Osteocyte (in vitro differentiated cells): Measurements from ENCODE around the gene FAM111A. TPM values are rescaled to one million over a fixed set of nuclear protein-coding genes. Genes with fewer than 3 reads are reported as not detected.

Source experiments
- DNase-seq: peaks from one replicate; pipeline ENCODE4 v3.0.0; 2021; ENCODE audit warnings: mixed read lengths; ENCODE audit not compliant: unreplicated experiment; ENCODE audit errors: extremely low spot score
- H3K27ac Mint-ChIP-seq: one replicate; pipeline ENCODE4 v1.8.0; 2021; ENCODE audit warnings: mild to moderate bottlenecking, mixed read lengths; ENCODE audit not compliant: unreplicated experiment
- H3K27me3 Mint-ChIP-seq: one replicate; pipeline ENCODE4 v1.8.0; 2021; ENCODE audit warnings: mixed read lengths; ENCODE audit not compliant: unreplicated experiment
- H3K36me3 Mint-ChIP-seq: one replicate; pipeline ENCODE4 v1.8.0; 2021; ENCODE audit warnings: mixed read lengths; ENCODE audit not compliant: unreplicated experiment
- H3K4me1 Mint-ChIP-seq: one replicate; pipeline ENCODE4 v1.8.0; 2021; ENCODE audit warnings: mixed read lengths; ENCODE audit not compliant: unreplicated experiment
- H3K4me3 Mint-ChIP-seq: one replicate; pipeline ENCODE4 v1.8.0; 2021; ENCODE audit warnings: mild to moderate bottlenecking, moderate library complexity, mixed read lengths; ENCODE audit not compliant: unreplicated experiment
- H3K9me3 Mint-ChIP-seq: one replicate; pipeline ENCODE4 v1.8.0; 2021; ENCODE audit warnings: mixed read lengths; ENCODE audit not compliant: unreplicated experiment
- total RNA-seq: library from RNA; stranded (reverse); gene quantifications from 2 replicates; pipeline ENCODE4 v1.2.1, GENCODE V29; 2021
- TF ChIP-seq, protein P1 (sequence below): fragments of 200-600 bp; sonication (generic); IDR thresholded peaks from 2 replicates; pipeline ENCODE4 v1.5.0; 2021; ENCODE audit warnings: antibody characterized with exemption, mild to moderate bottlenecking, moderate library complexity

Gene FAM111A
- total RNA-seq, 1 donor from 2014 or later: 43.0 TPM

GRCh38 chr11:59185386-59185945, 42.8 kb downstream of the FAM111A start:
- H3K4me1 Mint-ChIP-seq: no peaks in the 10 kb centered on the region
- no peaks in the 10 kb centered on the region for H3K36me3 Mint-ChIP-seq
- H3K4me3 Mint-ChIP-seq: no peak overlapping the region
- peak; percentile 48 for DNase-seq
- TF ChIP-seq, protein P1, sequence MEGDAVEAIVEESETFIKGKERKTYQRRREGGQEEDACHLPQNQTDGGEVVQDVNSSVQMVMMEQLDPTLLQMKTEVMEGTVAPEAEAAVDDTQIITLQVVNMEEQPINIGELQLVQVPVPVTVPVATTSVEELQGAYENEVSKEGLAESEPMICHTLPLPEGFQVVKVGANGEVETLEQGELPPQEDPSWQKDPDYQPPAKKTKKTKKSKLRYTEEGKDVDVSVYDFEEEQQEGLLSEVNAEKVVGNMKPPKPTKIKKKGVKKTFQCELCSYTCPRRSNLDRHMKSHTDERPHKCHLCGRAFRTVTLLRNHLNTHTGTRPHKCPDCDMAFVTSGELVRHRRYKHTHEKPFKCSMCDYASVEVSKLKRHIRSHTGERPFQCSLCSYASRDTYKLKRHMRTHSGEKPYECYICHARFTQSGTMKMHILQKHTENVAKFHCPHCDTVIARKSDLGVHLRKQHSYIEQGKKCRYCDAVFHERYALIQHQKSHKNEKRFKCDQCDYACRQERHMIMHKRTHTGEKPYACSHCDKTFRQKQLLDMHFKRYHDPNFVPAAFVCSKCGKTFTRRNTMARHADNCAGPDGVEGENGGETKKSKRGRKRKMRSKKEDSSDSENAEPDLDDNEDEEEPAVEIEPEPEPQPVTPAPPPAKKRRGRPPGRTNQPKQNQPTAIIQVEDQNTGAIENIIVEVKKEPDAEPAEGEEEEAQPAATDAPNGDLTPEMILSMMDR: no peak
- no peaks in the 10 kb centered on the region for H3K9me3 Mint-ChIP-seq
- H3K27ac Mint-ChIP-seq: no peak overlapping the region
- peaks cover 5% of the 10 kb centered on the region for H3K27me3 Mint-ChIP-seq

DNA sequence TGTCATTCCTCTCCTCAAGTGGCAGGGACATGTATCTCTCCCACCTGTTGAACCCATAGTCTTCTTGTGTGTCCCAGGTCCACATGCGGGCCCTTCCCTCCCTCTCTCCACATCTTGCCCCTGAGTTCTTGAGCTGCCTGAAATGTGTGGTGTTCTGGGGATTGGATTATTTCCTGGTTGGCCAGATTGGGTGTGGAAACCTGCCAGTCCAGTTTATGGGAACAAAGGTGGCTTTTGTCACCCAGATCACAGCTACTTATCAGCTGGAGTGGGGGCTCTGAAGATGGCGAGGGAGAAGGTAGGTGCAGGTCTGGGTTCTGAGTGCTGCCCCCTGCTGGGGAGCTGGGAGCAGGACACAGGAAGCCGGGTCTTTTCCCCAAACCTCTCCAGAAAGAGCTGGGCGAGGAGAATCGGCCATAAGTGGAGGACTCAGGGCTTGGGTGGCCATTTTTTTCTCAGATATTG, 43.5 kb downstream of the FAM111A start:
- Mint-ChIP-seq H3K4me3 (no peak overlapping the region), H3K4me1 (no peaks in the 10 kb centered on the region), H3K36me3 (no peaks in the 10 kb centered on the region), H3K9me3 (no peaks in the 10 kb centered on the region), H3K27me3 (no peaks in the 10 kb centered on the region), H3K27ac (no peak overlapping the region)
- peak; percentile 81 for DNase-seq
- TF ChIP-seq, protein P1: peak; percentile 47

- H3K4me1 Mint-ChIP-seq: no peaks in the 10 kb centered on the region
- no peak overlapping the region for H3K27ac Mint-ChIP-seq
- no peaks in the 10 kb centered on the region for H3K27me3 Mint-ChIP-seq
- H3K9me3 Mint-ChIP-seq: no peaks in the 10 kb centered on the region
- H3K36me3 Mint-ChIP-seq: no peaks in the 10 kb centered on the region
- H3K4me3 Mint-ChIP-seq: no peak overlapping the region
- DNase-seq: no peak
- TF ChIP-seq, protein P1: no peak
These were observed 44.4 kb downstream of the FAM111A start for GRCh38 chr11:59187035-59187434.

DNA sequence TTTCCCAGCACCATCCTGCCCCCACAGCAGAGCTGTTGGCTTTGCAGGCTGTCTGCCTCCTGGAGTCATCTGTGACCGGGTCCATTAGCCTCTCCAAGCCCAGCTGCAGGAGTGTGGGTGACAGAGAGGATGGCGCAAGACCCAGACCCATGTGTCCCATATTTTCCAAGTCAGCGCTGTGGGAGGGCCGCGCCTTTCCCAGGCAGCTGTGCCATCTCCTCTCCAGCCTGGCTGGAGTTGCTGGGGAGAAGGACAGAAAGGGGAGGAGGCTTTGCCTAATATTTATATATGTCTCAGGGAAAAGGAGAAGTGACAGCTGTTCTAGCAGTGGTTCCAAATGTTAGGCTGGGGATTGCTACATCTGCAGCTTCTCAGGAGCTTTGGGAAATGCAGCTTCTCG, 44.9 kb downstream of the FAM111A start:
- TF ChIP-seq, protein P1: no peak
- H3K27ac Mint-ChIP-seq: no peak overlapping the region
- H3K4me3 Mint-ChIP-seq: no peak overlapping the region
- H3K4me1 Mint-ChIP-seq: no peaks in the 10 kb centered on the region
- H3K36me3 Mint-ChIP-seq: no peaks in the 10 kb centered on the region
- DNase-seq: no peak
- H3K27me3 Mint-ChIP-seq: no peaks in the 10 kb centered on the region
- no peaks in the 10 kb centered on the region for H3K9me3 Mint-ChIP-seq

DNA sequence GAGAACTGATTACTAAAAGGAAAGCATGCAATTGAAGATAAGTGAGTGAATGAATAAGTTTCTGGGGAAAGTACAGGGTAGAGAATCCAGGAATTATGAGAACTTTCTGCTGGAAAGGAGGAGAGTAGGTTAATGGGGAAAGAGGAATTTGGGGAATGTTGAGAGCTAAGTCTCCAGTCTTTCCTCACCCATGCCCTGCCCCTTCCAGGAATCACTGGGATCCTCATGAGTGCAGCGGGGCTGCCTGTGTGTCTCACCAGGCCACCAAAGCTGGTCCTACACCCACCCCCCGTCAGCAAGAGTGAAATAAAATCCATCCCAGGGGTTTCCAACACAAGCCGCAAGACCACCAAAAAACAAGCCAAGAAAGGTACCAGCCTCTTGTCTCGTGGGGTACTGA, 46.3 kb downstream of the FAM111A start:
- no peak overlapping the region for H3K4me3 Mint-ChIP-seq
- H3K27ac Mint-ChIP-seq: no peak overlapping the region
- no peaks in the 10 kb centered on the region for H3K4me1 Mint-ChIP-seq
- H3K9me3 Mint-ChIP-seq: no peaks in the 10 kb centered on the region
- peaks cover 6% of the 10 kb centered on the region for H3K27me3 Mint-ChIP-seq
- DNase-seq: no peak
- no peaks in the 10 kb centered on the region for H3K36me3 Mint-ChIP-seq
- TF ChIP-seq, protein P1: no peak
